HG02678 (cell line): ENCODE data around the gene GRIN2C.
"Not testable (repeated sequence)": the region's sequence is repeated elsewhere in the genome, so short reads cannot be mapped to it uniquely, and the experiment has no call there.

ENCODE experiments used
- ATAC-seq: cut with Tn5 transposase; IDR thresholded peaks from one replicate; pipeline ENCODE4 v1.9.1; 2021; ENCODE audit warnings: mild to moderate bottlenecking, moderate library complexity; ENCODE audit not compliant: unreplicated experiment

The GRIN2C gene

DNA sequence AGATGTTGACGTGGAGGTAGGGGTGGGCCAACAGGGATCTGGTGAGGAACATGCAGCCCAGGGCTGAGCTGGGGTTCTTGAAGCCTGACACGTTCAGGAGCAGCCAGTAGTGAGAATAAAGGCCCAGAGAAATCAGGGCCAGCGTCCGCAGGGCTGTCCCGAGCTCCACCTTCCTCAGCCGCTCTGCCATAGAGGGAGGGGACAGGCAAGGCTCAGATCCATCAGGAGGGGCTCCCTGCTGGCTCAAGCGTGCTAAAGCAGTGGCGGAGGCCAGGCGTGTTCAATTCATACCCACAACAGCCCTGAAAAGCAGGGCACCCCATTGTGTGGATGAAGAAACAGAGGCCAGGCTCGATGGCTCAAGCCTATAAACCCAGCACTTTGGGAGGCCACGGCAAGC, 21.4 kb upstream of the GRIN2C start:
- ATAC-seq = no peak

DNA sequence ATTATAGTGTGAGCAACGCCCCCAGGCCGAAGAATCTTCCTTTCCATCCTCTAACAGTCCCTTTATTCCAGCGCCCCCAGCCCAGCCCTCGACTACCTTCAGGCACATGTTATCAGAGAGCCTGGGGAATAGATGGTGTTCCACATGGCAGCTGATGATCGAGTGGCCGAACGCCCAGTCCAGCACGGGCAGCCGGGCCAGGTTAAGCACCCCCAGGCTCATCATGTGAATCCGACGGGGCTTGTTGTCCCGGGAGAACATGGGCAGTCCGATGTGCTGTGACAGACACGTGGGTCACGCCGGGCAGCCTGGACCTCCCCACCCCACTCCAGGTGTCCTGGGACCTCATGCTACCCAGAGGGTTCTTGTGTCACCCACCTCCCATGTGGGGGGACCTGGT, 19.6 kb upstream of the GRIN2C start:
- no peak for ATAC-seq

GRCh38 chr17:74878658-74879057, 19.0 kb upstream of the GRIN2C start:
- ATAC-seq = no peak

DNA sequence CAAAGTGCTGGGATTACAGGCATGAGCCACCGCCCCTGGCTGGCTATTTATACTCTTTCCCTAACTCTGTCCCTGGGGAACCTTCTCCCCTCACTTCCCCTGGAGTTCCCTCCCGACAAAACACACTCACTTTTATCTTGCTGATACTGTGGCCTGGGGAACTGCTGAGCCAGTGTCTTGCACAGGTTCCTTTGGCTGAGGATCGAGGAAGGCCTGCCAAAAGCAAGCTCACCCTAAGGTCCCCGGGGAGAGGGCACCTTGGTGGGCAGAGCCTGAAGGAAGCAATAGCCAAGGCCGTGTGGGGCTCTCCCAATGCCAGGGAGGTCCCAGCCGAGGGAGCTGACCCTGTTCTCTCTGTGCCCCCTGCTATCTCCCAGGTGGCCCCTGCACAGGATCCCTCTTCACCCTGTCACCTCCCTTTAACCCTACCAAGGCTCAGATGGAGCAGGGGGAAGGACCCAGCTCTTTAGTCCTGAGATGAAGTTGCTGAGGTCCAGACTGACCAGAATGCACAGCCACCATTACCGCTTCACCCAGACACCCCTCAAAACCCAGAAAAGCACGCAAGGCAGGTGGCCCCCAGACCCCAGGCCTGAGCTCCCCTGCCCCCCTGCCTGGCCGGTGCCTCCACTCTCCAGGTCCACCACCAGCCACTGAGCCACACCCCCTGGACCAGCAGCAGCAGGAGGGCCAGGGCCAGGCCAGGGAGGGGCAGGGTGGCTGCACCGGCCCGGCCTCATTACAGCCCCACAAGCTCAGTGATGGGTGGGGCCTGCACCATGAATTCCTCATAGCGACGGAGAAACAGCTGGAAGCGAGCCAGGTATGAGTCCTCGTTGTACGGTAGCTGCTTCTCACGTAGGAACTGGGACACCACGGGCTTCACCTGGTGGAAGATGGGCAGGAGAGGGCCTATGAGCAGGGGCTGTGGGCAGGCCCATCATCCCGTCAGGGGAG, 18.2 kb upstream of the GRIN2C start:
- ATAC-seq = no peak

DNA sequence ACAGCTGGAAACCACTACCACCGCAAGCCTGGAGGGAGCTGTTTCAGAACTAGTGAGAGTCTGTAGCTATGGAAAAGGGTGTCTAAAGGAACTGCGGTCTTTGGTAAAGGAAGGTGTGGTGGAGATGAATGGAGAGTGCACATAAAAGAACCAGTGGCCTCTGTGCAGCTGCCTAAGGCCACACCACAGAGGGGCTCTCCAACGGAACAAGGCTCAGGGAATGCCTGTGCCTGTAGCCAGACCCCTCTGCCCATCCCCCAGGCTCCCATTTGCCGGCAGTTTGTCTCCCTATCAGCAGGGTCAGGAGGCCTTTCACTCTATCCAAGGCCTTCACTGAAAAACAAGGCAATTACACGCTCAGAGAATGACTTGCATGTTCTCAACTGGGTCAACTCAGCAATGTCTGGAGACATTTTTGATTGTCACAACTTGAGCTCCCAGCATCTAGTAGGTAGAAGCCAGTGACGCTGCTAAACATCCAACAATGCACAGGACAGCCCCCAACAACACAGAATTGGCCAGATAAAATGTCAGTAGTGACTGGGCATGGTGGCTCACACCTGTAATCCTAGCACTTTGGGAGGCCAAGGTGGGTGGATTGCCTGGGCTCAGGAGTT, 16.4 kb upstream of the GRIN2C start:
- no peak for ATAC-seq

DNA sequence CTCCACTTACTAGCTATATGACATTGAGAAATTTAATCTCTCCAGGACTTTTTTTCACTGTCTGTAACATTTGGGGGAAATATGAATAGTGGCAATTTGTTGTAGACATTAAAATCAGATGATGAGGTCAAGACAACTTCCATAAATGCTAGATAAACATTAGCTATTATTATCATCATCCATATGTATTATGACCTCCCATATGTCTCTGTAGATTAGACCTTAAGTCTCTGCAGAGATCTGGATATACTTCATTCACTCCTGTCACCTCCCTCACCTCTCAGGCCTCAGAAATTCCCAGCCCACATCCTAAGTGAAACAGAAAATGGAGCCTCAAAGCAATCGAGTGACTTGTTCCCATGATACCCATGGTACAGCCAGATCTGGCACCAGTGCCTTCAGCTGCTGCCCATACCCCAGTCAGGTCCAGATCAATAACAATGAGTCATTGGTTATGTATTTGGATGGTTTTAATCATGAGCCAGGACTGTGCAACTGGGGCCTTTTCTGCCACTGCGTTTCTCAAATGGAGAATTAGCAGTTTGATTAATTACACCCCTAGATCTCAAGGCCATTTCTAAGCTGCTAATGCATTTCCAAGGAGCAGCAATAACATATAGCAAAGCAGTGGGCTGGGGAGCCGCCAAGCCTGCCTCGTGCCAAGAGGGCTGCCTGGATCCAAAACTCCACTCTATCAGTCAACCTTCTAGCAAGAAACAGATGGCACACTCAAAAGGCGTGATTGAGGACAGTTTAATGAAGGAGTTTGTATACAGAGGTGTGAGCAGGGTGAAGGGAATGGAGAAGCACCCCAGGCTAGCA, 15.7 kb upstream of the GRIN2C start:
- no peak for ATAC-seq

- no peak for ATAC-seq
Measured at GRCh38 chr17:74874615-74875037, 14.9 kb upstream of the GRIN2C start.

- no peak for ATAC-seq
Measured at GRCh38 chr17:74873874-74874614, 14.4 kb upstream of the GRIN2C start.

DNA sequence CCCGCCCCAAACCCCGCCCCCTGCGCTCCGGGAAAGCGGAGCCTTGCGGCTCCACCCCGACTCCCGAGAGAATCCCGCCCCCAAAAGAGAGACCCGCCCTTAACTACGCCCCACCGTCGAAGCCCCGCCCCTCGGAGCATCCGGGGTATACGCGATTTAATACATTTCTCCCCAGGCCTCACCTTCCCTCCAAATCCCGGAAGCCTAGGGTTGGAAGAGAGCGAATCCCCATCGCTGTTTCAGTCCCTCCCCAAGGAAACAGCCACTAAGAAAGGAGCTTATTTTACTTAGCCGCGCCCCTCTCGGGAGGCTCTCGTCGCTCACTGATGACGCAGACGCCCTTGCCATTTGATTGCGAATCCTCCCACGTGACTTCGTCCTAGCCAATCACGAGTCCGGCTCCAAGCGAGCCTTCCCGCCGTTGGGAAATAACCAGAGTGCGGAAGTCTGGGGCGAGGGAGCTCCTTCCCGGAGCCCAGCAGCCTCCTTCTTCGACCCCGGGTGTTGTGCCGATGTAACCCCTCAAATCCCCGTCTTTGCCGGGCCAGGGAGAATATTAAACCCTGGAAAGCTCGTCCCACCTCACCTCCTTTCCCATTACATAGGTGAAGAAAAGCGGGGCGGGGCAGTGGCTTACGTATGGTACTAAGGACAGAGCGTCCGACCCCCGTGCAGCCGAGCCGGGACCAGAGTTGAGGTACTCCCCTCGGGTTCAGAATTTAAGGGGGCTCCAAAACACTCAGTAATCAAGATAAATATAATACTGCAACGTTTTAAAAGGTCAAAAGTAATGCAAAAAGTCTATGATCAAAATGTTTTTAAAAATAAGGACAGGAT, 13.6 kb upstream of the GRIN2C start:
- ATAC-seq = peak; percentile 90

GRCh38 chr17:74872313-74873036, 12.8 kb upstream of the GRIN2C start, which contains the start of gene FDXR:
Gene FDXR, minus strand, starts transcription at chr17:74872994. Its CDS starts 50 bp downstream, at chr17:74872944.
- ATAC-seq = no peak

- no peak for ATAC-seq
Measured at GRCh38 chr17:74871356-74872076, 11.8 kb upstream of the GRIN2C start.

- ATAC-seq = no peak
Measured at GRCh38 chr17:74870512-74870911, 10.8 kb upstream of the GRIN2C start.

DNA sequence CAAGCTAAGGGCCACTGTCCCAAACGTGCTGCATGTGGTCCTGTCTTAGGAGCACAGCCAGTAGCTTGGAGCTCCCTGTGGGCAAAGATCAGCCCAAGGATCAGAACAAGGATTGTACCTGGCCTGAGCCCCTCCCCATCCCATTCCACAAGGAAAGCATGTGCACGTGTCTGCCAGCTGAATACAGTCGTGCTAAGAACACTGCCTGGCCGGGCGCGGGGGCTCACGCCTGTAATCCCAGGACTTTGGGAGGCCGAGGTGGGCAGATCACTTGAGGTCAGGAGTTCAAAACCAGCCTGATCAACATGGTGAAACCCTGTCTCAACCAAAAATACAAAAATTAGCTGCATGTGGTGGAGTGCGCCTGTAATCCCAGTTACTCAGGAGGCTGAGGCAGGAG, 10.3 kb upstream of the GRIN2C start:
- ATAC-seq = not testable (repeated sequence)

GRCh38 chr17:74868908-74869255, 9.2 kb upstream of the GRIN2C start:
- no peak for ATAC-seq

- no peak for ATAC-seq
Measured at GRCh38 chr17:74868251-74868907, 8.7 kb upstream of the GRIN2C start.

GRCh38 chr17:74866198-74866835, 6.6 kb upstream of the GRIN2C start:
- ATAC-seq = no peak

GRCh38 chr17:74865504-74866197, 6.0 kb upstream of the GRIN2C start:
- no peak for ATAC-seq
